Neural cell (in vitro differentiated cells): ENCODE data around the gene KSR2.

Source experiments
- EP300 ChIP-seq: fragments of 450-650 bp; conservative IDR thresholded peaks from 2 replicates; pipeline ENCODE4 v1.6.1; 2014; ENCODE audit warnings: antibody characterized with exemption, mild to moderate bottlenecking, moderate library complexity; ENCODE audit not compliant: poor library complexity, severe bottlenecking
- EZH2 ChIP-seq: fragments of 200-600, 300-800 bp; shearing (Covaris generic), sonication (generic); IDR thresholded peaks from 2 replicates; pipeline ENCODE4 v1.6.1; 2014; ENCODE audit warnings: antibody characterized with exemption, low read length, borderline replicate concordance, mild to moderate bottlenecking; ENCODE audit not compliant: insufficient read depth, poor library complexity, severe bottlenecking
- POLR2AphosphoS5 ChIP-seq: IDR thresholded peaks from 2 replicates; pipeline ENCODE4 v1.6.1; 2012
- RAD21 ChIP-seq: fragments of 450-650 bp; conservative IDR thresholded peaks from 2 replicates; pipeline ENCODE4 v1.6.1; 2014; ENCODE audit warnings: antibody characterized with exemption, mild to moderate bottlenecking, moderate library complexity
- SMC3 ChIP-seq: fragments of 450-650 bp; conservative IDR thresholded peaks from 2 replicates; pipeline ENCODE4 v1.6.1; 2014; ENCODE audit warnings: antibody characterized with exemption, mild to moderate bottlenecking, moderate library complexity; ENCODE audit not compliant: poor library complexity
- TF ChIP-seq, protein P1 (sequence below): fragments of 450-650 bp; IDR thresholded peaks from 2 replicates; pipeline ENCODE4 v1.5.1; 2014; ENCODE audit warnings: antibody characterized with exemption, mild to moderate bottlenecking, moderate library complexity; ENCODE audit not compliant: poor library complexity, severe bottlenecking
- TF ChIP-seq, protein P2 (sequence below): IDR thresholded peaks from 2 replicates; pipeline ENCODE4 v1.6.1; 2012; ENCODE audit warnings: borderline replicate concordance

DNA sequence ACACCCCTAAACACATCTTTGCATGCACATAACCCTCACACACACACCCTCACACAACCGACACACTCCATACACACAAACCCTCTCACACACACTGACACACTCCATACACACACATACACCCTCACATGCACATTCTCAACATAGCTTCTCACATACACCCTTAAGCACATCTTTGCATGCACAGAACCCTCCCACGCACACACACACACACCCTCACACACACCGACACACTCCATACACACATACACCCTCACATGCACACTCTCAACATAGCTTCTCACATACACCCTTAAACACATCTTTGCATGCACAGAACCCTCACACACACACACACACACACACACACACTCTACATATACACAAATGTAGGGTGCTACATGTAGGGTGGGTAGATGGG lies 534.9 kb downstream of the KSR2 start:
- TF ChIP-seq EZH2 (no peak), EP300 (no peak), POLR2AphosphoS5 (no peak), SMC3 (no peak), RAD21 (no peak)
- TF ChIP-seq, protein P1, sequence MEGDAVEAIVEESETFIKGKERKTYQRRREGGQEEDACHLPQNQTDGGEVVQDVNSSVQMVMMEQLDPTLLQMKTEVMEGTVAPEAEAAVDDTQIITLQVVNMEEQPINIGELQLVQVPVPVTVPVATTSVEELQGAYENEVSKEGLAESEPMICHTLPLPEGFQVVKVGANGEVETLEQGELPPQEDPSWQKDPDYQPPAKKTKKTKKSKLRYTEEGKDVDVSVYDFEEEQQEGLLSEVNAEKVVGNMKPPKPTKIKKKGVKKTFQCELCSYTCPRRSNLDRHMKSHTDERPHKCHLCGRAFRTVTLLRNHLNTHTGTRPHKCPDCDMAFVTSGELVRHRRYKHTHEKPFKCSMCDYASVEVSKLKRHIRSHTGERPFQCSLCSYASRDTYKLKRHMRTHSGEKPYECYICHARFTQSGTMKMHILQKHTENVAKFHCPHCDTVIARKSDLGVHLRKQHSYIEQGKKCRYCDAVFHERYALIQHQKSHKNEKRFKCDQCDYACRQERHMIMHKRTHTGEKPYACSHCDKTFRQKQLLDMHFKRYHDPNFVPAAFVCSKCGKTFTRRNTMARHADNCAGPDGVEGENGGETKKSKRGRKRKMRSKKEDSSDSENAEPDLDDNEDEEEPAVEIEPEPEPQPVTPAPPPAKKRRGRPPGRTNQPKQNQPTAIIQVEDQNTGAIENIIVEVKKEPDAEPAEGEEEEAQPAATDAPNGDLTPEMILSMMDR = no peak
- TF ChIP-seq, protein P2, sequence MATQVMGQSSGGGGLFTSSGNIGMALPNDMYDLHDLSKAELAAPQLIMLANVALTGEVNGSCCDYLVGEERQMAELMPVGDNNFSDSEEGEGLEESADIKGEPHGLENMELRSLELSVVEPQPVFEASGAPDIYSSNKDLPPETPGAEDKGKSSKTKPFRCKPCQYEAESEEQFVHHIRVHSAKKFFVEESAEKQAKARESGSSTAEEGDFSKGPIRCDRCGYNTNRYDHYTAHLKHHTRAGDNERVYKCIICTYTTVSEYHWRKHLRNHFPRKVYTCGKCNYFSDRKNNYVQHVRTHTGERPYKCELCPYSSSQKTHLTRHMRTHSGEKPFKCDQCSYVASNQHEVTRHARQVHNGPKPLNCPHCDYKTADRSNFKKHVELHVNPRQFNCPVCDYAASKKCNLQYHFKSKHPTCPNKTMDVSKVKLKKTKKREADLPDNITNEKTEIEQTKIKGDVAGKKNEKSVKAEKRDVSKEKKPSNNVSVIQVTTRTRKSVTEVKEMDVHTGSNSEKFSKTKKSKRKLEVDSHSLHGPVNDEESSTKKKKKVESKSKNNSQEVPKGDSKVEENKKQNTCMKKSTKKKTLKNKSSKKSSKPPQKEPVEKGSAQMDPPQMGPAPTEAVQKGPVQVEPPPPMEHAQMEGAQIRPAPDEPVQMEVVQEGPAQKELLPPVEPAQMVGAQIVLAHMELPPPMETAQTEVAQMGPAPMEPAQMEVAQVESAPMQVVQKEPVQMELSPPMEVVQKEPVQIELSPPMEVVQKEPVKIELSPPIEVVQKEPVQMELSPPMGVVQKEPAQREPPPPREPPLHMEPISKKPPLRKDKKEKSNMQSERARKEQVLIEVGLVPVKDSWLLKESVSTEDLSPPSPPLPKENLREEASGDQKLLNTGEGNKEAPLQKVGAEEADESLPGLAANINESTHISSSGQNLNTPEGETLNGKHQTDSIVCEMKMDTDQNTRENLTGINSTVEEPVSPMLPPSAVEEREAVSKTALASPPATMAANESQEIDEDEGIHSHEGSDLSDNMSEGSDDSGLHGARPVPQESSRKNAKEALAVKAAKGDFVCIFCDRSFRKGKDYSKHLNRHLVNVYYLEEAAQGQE = no peak
